Endodermal cell (in vitro differentiated cells): ENCODE measurements around the gene CACNA1D. TPM values are rescaled to one million over a fixed set of nuclear protein-coding genes. Genes with fewer than 3 reads are reported as not detected.

ENCODE experiments used
- DNase-seq: peaks from one replicate; pipeline ENCODE4 v3.0.0-alpha.2; 2017
- H3K27ac ChIP-seq: 2 replicates; pipeline ENCODE4 v1.5.1; 2013; ENCODE audit warnings: mild to moderate bottlenecking, low read depth, low read length, moderate library complexity
- H3K27me3 ChIP-seq: 2 replicates; pipeline ENCODE4 v1.6.1; 2013; ENCODE audit warnings: mild to moderate bottlenecking, low read length, moderate library complexity; ENCODE audit not compliant: insufficient read depth, control insufficient read depth, poor library complexity, severe bottlenecking
- H3K36me3 ChIP-seq: 2 replicates; pipeline ENCODE4 v1.7.0; 2013; ENCODE audit warnings: mild to moderate bottlenecking, low read length, moderate library complexity; ENCODE audit not compliant: control insufficient read depth, insufficient read depth
- H3K4me1 ChIP-seq: one replicate; pipeline ENCODE4 v1.7.0; 2013; ENCODE audit warnings: low read length; ENCODE audit not compliant: control insufficient read depth, insufficient read depth
- H3K4me3 ChIP-seq: 2 replicates; pipeline ENCODE4 v1.5.1; 2013; ENCODE audit warnings: mild to moderate bottlenecking, low read length, moderate library complexity
- H3K9ac ChIP-seq: 2 replicates; pipeline ENCODE4 v1.6.1; 2013; ENCODE audit warnings: mild to moderate bottlenecking, low read length, moderate library complexity; ENCODE audit not compliant: poor library complexity, severe bottlenecking; ENCODE audit errors: extremely low read depth
- H3K9me3 ChIP-seq: 2 replicates; pipeline ENCODE4 v1.6.1; 2013; ENCODE audit warnings: mild to moderate bottlenecking, low read length, moderate library complexity; ENCODE audit not compliant: control insufficient read depth
- H3K27ac Mint-ChIP-seq: 2 replicates; pipeline ENCODE4 v1.8.0; 2020; ENCODE audit warnings: mixed read lengths
- H3K27me3 Mint-ChIP-seq: 2 replicates; pipeline ENCODE4 v1.8.0; 2021; ENCODE audit warnings: mild to moderate bottlenecking, mixed read lengths; ENCODE audit not compliant: insufficient read depth
- H3K36me3 Mint-ChIP-seq: 2 replicates; pipeline ENCODE4 v1.8.0; 2020; ENCODE audit warnings: low read depth, mixed read lengths
- H3K4me1 Mint-ChIP-seq: 2 replicates; pipeline ENCODE4 v1.8.0; 2020; ENCODE audit warnings: mixed read lengths
- H3K4me3 Mint-ChIP-seq: 2 replicates; pipeline ENCODE4 v1.8.0; 2020; ENCODE audit warnings: mild to moderate bottlenecking, moderate library complexity, mixed read lengths
- H3K9me3 Mint-ChIP-seq: 2 replicates; pipeline ENCODE4 v1.8.0; 2020; ENCODE audit warnings: mild to moderate bottlenecking, mixed read lengths
- CTCF ChIP-seq: fragments of 200-600 bp; sonication (generic); conservative IDR thresholded peaks from 2 replicates; pipeline ENCODE4 v1.5.0; 2021; ENCODE audit warnings: antibody characterized with exemption, mild to moderate bottlenecking
- WGBS, 2 experiments: methylation state at CpG; one replicate each; pipeline versions ENCODE4 v1.1.5 to v1.1.7; 2013; ENCODE audit warnings: missing lambda C conversion rate in 2 of 2, mixed read lengths in 1 of 2; ENCODE audit not compliant: insufficient coverage in 1 of 2, insufficient read length in 1 of 2; 5-methylcytosine and 5-hydroxymethylcytosine counted together
- total RNA-seq, 2 donors: library from RNA; stranded (reverse); fragmentation: NEBNext Ultra II Directional in 1 of 2; extraction: Animal tissue kit (Norgen Biotek cat#: 25700) in 1 of 2; gene quantifications; 2 replicates in 1 of 2; 3 replicates in 1 of 2; pipeline ENCODE4 v1.2.1, GENCODE V29; 2021

The CACNA1D gene
- total RNA-seq, 2 donors from 2014 or later = 2.2 to 3.8 TPM

GRCh38 chr3:53554559-53555067, 60.2 kb downstream of the CACNA1D start:
- no peaks in the 10 kb centered on the region for H3K36me3 ChIP-seq
- 80 to 95% methylated on average over 2 to 4 of the region's 4 CpGs for WGBS, 2 experiments
- no peak for DNase-seq
- Mint-ChIP-seq H3K36me3 (no peaks in the 10 kb centered on the region), H3K4me3 (no peak overlapping the region), H3K4me1 (peaks cover 16% of the 10 kb centered on the region), H3K27me3 (no peaks in the 10 kb centered on the region), H3K27ac (no peak overlapping the region), H3K9me3 (no peaks in the 10 kb centered on the region)
- H3K9me3 ChIP-seq = no peaks in the 10 kb centered on the region
- no peak overlapping the region for H3K4me3 ChIP-seq
- H3K27ac ChIP-seq = no peak overlapping the region
- no peaks in the 10 kb centered on the region for H3K27me3 ChIP-seq
- H3K4me1 ChIP-seq = no peaks in the 10 kb centered on the region
- H3K9ac ChIP-seq = no peak overlapping the region
- no peak for TF ChIP-seq CTCF

GRCh38 chr3:53555068-53555588, 60.7 kb downstream of the CACNA1D start:
- H3K36me3 ChIP-seq = no peaks in the 10 kb centered on the region
- no peak overlapping the region for H3K9ac ChIP-seq
- DNase-seq = no peak
- no peak overlapping the region for H3K27ac ChIP-seq
- H3K9me3 ChIP-seq = no peaks in the 10 kb centered on the region
- Mint-ChIP-seq H3K36me3 (no peaks in the 10 kb centered on the region), H3K27ac (no peak overlapping the region), H3K4me3 (no peak overlapping the region), H3K27me3 (no peaks in the 10 kb centered on the region), H3K4me1 (peaks cover 16% of the 10 kb centered on the region), H3K9me3 (no peaks in the 10 kb centered on the region)
- no peak overlapping the region for H3K4me3 ChIP-seq
- H3K27me3 ChIP-seq = no peaks in the 10 kb centered on the region
- 94 to 100% methylated on average over 2 to 4 of the region's 4 CpGs for WGBS, 2 experiments
- no peak for TF ChIP-seq CTCF
- H3K4me1 ChIP-seq = no peaks in the 10 kb centered on the region

GRCh38 chr3:53566461-53567145, 72.2 kb downstream of the CACNA1D start:
- H3K27ac Mint-ChIP-seq = peak overlapping the region; percentile 88
- H3K36me3 Mint-ChIP-seq = no peaks in the 10 kb centered on the region
- H3K4me3 ChIP-seq = peak overlapping the region; percentile 64
- TF ChIP-seq CTCF = no peak
- no peaks in the 10 kb centered on the region for H3K36me3 ChIP-seq
- DNase-seq = peak; percentile 86
- 45 to 64% methylated on average over 8 to 11 of the region's 11 CpGs for WGBS, 2 experiments
- H3K9ac ChIP-seq = peak overlapping the region; percentile 35
- H3K4me3 Mint-ChIP-seq = peak overlapping the region; percentile 34
- H3K4me1 ChIP-seq = peaks cover 24% of the 10 kb centered on the region
- H3K27me3 ChIP-seq = no peaks in the 10 kb centered on the region
- H3K9me3 ChIP-seq = no peaks in the 10 kb centered on the region
- H3K4me1 Mint-ChIP-seq = peaks cover 43% of the 10 kb centered on the region
- H3K9me3 Mint-ChIP-seq = no peaks in the 10 kb centered on the region
- peaks cover 20% of the 10 kb centered on the region for H3K27me3 Mint-ChIP-seq
- peak overlapping the region; percentile 51 for H3K27ac ChIP-seq
